SK-N-SH (cell line): ENCODE measurements around the gene ST7L.

Experiments used
- CTCF ChIP-seq: fragments of 200-600 bp; sonication (generic); IDR thresholded peaks from 2 replicates; pipeline ENCODE4 v1.6.1; 2017; ENCODE audit warnings: antibody characterized with exemption, mild to moderate bottlenecking, moderate library complexity
- EP300 ChIP-seq, 2 experiments: IDR thresholded peaks; 2 replicates each; pipeline versions ENCODE4 v1.4.0 to v1.6.1; 2012; ENCODE audit warnings: borderline replicate concordance in 1 of 2, low read depth in 1 of 2, low read length in 1 of 2
- FOXM1 ChIP-seq: IDR thresholded peaks from 2 replicates; pipeline ENCODE4 v1.4.0; 2012; ENCODE audit warnings: low read depth, mild to moderate bottlenecking
- GATA2 ChIP-seq: sonication (generic); formaldehyde crosslinking; IDR thresholded peaks from 2 replicates; pipeline ENCODE4 v1.5.0; 2020; ENCODE audit warnings: mild to moderate bottlenecking, missing genetic modification reagents
- JUND ChIP-seq: IDR thresholded peaks from 2 replicates; pipeline ENCODE4 v1.4.0; 2012
- MXI1 ChIP-seq: IDR thresholded peaks from 2 replicates; pipeline ENCODE4 v1.6.1; 2012; ENCODE audit warnings: mild to moderate bottlenecking, low read depth, low read length, improper control_type of control experiment
- NFIC ChIP-seq: IDR thresholded peaks from 2 replicates; pipeline ENCODE4 v1.4.0; 2012; ENCODE audit warnings: borderline replicate concordance
- PBX3 ChIP-seq: IDR thresholded peaks from 2 replicates; pipeline ENCODE4; 2012
- POLR2AphosphoS5 ChIP-seq: IDR thresholded peaks from 2 replicates; pipeline ENCODE4 v1.6.1; 2012; ENCODE audit warnings: low read depth, low read length
- REST ChIP-seq: IDR thresholded peaks from 2 replicates; pipeline ENCODE4 v1.6.1; 2012; ENCODE audit warnings: mild to moderate bottlenecking, low read depth, low read length, moderate library complexity
- SIN3A ChIP-seq: IDR thresholded peaks from 2 replicates; pipeline ENCODE4 v1.6.1; 2012; ENCODE audit warnings: low read depth, mild to moderate bottlenecking, low read length, moderate library complexity, borderline replicate concordance
- USF2 ChIP-seq: fragments of 150-350 bp; IDR thresholded peaks from 2 replicates; pipeline ENCODE4 v1.6.1; 2017; ENCODE audit warnings: antibody characterized with exemption, low read length, low read depth, borderline replicate concordance

GRCh38 chr1:112515311-112516009 is 103.5 kb downstream of the ST7L start:
- TF ChIP-seq PBX3 = no peak
- no peak for TF ChIP-seq GATA2
- TF ChIP-seq CTCF = no peak
- no peak for TF ChIP-seq SIN3A
- peak; percentile 53; the same call in 1 of the 2 replicates for TF ChIP-seq NFIC
- no peak for TF ChIP-seq FOXM1
- TF ChIP-seq MXI1 = no peak
- TF ChIP-seq JUND = no peak
- peak; percentile 96 for TF ChIP-seq REST
- TF ChIP-seq EP300 (IDR thresholded peaks at IDR 0.05; ENCODE audit: borderline replicate concordance in 1 of 2, low read depth in 1 of 2, low read length in 1 of 2) = no peak
- no peak for TF ChIP-seq USF2
- no peak for TF ChIP-seq POLR2AphosphoS5
